ENCODE data around the gene DDX46.
"Not testable (repeated sequence)": the region's sequence is repeated elsewhere in the genome, so short reads cannot be mapped to it uniquely, and the experiment has no call there.

The DDX46 gene

GRCh38 chr5:134845335-134845851 lies 86.8 kb downstream of the DDX46 start:
- DNase-seq (ENCODE audit: low read depth), result no peak

DNA sequence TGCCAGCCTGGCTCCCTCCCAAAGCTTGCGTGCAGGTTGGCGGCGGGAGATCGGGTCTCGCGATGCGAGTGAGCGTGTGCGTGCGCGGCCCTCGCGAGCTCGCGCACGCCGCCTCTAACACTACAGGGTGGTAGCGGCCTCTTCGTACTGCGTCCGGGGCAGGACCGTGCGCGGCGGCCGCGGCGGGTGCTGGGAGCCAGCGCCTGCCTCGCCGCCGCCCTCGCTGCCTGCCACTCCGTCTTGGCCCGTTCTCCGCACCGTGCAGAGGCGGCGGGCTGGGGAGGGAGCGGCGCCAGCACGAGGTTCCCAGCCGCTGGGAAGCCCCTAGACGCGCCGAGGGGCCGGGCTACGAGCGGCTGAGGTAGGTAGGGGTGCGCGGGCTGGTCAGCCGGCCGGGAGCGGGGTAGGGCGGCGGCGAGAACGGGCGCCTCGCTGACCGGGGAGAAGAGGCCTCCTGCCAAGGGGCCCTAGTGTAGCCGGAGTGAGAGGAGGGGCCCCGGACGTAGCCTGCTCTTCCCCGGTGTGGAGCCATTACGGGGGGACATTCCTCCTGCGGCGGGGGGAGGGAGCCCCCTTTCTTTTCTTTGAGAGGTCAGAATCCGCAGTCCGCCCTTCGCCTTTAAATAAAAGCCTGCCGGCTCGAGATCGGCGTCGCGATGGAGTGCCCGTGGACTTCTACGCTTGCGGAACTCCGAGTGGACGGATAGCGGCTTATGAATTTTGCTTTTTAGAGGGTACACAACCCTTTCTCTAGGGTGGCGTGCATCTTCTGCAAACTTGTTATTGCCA lies 87.5 kb downstream of the DDX46 start, which contains the start of gene C5orf24:
Gene C5orf24 (plus strand): TSS at position 117 of the 789 bp plus-strand sequence. CDS start 8,933 bp downstream, outside the sequence.
- peak; percentile 87 for DNase-seq (ENCODE audit: low read depth)

DNA sequence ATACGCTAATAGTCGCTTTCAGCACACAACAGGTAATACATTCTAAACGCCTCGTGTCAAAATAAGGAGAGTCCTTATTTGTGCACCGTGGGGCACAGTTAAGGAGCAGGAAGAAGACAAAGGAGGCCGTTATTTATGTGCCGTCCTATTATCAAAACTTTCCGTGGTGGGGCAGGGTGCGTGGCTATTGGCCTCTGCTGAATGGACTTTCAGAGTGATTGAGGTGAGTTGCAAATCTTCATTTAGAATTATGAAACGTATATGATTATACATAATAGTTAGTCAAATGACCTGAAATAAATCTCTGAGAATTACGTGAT lies 88.0 kb downstream of the DDX46 start:
- DNase-seq (ENCODE audit: low read depth), result no peak

DNA sequence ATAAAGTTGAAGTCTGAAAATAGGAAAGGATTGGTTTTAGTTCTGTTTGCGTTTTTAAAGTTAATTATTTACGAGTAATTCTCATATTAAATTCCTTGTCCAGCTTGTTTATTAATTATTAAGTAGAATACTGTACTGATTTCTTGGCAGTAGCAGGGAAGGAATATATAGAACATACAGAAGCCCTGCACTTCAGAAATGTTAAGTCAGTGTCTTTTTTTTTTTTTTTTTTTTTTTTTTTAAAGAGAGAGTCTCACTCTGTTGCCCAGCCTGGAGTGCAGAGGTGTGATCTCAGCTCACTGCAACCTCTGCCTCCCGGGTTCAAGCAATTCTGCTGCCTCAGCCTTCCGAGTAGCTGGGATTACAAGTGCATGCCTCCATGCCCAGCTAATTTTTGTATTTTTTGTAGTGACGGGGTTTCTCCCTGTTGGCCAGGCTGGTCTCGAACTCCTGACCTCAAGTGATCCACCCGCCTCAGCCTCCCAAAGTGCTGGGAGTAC lies 90.9 kb downstream of the DDX46 start:
- not testable (repeated sequence) for DNase-seq (ENCODE audit: low read depth)

- DNase-seq (ENCODE audit: low read depth), result no peak
Observed at GRCh38 chr5:134851307-134851923, 92.8 kb downstream of the DDX46 start.

DNA sequence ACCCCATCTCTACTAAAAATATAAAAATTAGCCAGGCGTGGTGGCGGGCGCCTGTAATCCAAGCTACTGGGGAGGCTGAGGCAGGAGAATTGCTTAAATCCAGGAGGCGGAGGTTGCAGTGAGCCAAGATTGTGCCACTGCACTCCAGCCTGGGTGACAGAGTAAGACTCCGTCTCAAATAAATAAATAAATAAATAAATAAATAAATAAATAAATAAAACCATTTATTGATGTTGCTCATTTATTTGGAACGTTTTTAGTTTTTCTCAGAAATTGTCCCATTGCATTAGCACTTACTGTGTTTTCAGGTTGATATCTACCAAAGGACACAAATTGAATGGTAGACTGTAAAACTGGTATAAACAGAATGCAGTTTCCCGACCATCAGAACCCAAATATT lies 97.9 kb downstream of the DDX46 start:
- DNase-seq (ENCODE audit: low read depth), result not testable (repeated sequence)

DNA sequence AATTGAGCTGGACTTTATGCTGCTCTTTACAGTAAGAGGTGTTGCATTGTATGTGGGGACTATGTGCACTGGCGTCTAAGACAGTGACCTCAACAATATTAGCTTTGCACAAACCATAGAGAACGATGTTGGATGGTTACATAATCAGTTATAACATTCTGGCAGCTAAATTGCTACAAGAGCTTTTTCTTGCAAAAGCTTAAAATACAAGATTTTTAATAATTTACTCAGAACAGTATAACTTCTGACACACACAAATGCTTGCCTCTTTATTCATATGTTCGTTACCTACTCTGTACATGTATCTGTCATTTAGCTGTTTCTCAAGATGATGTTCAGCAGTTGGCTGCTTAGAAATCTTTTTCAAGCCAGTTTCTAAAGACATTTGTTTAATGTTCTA lies 98.8 kb downstream of the DDX46 start:
- DNase-seq (ENCODE audit: low read depth), result no peak

DNA sequence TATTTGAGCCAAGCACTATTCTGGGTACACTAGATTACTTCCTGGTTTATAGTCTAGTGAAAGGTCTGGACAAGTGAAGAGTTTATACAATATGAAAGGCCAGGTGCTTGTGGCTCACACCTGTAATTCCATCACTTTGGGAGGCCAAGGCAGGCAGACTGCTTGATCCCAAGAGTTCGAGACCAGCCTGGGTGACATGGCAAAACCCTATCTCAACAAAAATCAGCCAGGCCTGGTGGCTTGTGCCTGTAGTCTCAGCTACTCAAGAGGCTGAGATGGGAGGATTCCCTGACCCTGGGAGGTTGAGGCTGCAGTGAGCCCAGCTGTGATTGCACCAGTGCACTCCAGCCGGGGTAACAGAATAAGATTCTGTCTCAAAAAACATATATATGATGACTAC lies 106.1 kb downstream of the DDX46 start:
- no peak for DNase-seq (ENCODE audit: low read depth)

- no peak for DNase-seq (ENCODE audit: low read depth)
Observed at GRCh38 chr5:134873494-134873893, 114.9 kb downstream of the DDX46 start.

GRCh38 chr5:134873987-134874830 lies 115.6 kb downstream of the DDX46 start, which contains the start of gene TXNDC15:
Gene TXNDC15, plus strand, starts transcription at chr5:134874371. Its CDS starts 57 bp downstream, at chr5:134874428.
- peak; percentile 72 for DNase-seq (ENCODE audit: low read depth)

- DNase-seq (ENCODE audit: low read depth), result no peak
Observed at GRCh38 chr5:134874831-134875655, 116.5 kb downstream of the DDX46 start.

DNA sequence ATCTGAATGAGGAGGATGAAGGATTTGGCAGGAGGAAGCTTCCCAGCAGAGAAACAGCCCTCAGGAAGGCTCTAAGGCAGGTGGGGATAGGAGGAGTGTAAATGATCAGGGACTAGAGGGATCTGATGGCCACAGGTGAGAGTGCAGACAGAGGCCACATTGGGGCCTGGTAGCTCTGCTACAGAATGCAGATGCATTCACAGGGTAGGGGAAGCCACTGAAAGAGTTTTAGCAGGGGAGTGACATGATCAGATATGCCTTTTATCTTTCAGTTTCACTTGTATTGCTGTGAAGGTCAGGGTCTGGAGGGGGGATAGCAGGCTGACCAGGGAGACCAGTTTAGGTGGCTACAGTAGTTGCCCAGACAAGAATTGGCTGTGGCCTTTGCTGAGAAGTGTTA lies 118.6 kb downstream of the DDX46 start:
- no peak for DNase-seq (ENCODE audit: low read depth)

- DNase-seq (ENCODE audit: low read depth), result no peak
Observed at GRCh38 chr5:134878403-134878802, 119.8 kb downstream of the DDX46 start.

GRCh38 chr5:134879456-134879855 lies 120.9 kb downstream of the DDX46 start:
- DNase-seq (ENCODE audit: low read depth), result no peak
